ENCODE data around the gene NSG1. TPM values are rescaled to one million over a fixed set of nuclear protein-coding genes. Genes with fewer than 3 reads are reported as not detected.
"Not testable (repeated sequence)": the region's sequence is repeated elsewhere in the genome, so short reads cannot be mapped to it uniquely, and the experiment has no call there.

NSG1 gene
- polyA plus RNA-seq, 4 donors = 0.27 to 12.2 (median 8.2) TPM; not detected in 1

GRCh38 chr4:4415806-4416805 lies 29.2 kb downstream of the NSG1 start:
- DNase-seq (no peak), FAIRE-seq (no peak)
- Histone ChIP-seq H3K27me3 (ENCODE audit: control insufficient read depth in 3 of 3, insufficient read depth in 3 of 3, low read length in 3 of 3) (no peaks in the 10 kb centered on the region), H3K4me1 (ENCODE audit: control insufficient read depth in 3 of 3, insufficient read depth in 2 of 3, low read depth in 1 of 3, low read length in 2 of 3) (no peaks in the 10 kb centered on the region), H3K9me3 (ENCODE audit: control insufficient read depth in 2 of 2, insufficient read depth in 1 of 2, low read depth in 1 of 2, low read length in 1 of 2) (peaks cover 0 to 6% of the 10 kb centered on the region in 2 donors), H3K27ac (ENCODE audit: low read depth in 1 of 3, low read length in 2 of 3) (no peak overlapping the region), H3K36me3 (ENCODE audit: control insufficient read depth in 3 of 3, insufficient read depth in 2 of 3, low read depth in 1 of 3, low read length in 3 of 3) (peaks cover 11 to 44% (median 13%) of the 10 kb centered on the region in 3 donors), H3K4me3 (ENCODE audit: low read depth in 1 of 3, low read length in 3 of 3) (no peak overlapping the region)
- WGBS, 3 donors = 92 to 93% (median 93%) methylated on average over 27 of the region's 27 CpGs

GRCh38 chr4:4416981-4417380 lies 30.1 kb downstream of the NSG1 start:
- no peak for DNase-seq
- no peak overlapping the region for H3K4me3 ChIP-seq (ENCODE audit: low read depth in 1 of 3, low read length in 3 of 3)
- peaks cover 16 to 51% (median 18%) of the 10 kb centered on the region in 3 donors for H3K36me3 ChIP-seq (ENCODE audit: control insufficient read depth in 3 of 3, insufficient read depth in 2 of 3, low read depth in 1 of 3, low read length in 3 of 3)
- WGBS, 3 donors = 94 to 96% (median 95%) methylated on average over 11 of the region's 11 CpGs
- H3K27ac ChIP-seq (ENCODE audit: low read depth in 1 of 3, low read length in 2 of 3) = no peak overlapping the region
- FAIRE-seq = no peak
- no peaks in the 10 kb centered on the region for H3K27me3 ChIP-seq (ENCODE audit: control insufficient read depth in 3 of 3, insufficient read depth in 3 of 3, low read length in 3 of 3)
- H3K4me1 ChIP-seq (ENCODE audit: control insufficient read depth in 3 of 3, insufficient read depth in 2 of 3, low read depth in 1 of 3, low read length in 2 of 3) = no peaks in the 10 kb centered on the region
- H3K9me3 ChIP-seq (ENCODE audit: control insufficient read depth in 2 of 2, insufficient read depth in 1 of 2, low read depth in 1 of 2, low read length in 1 of 2) = peaks cover 0 to 6% of the 10 kb centered on the region in 2 donors

GRCh38 chr4:4417886-4418285 lies 31.0 kb downstream of the NSG1 start:
- Histone ChIP-seq H3K4me1 (ENCODE audit: control insufficient read depth in 3 of 3, insufficient read depth in 2 of 3, low read depth in 1 of 3, low read length in 2 of 3) (peaks cover 0 to under 1% (median 0%) of the 10 kb centered on the region in 3 donors), H3K36me3 (ENCODE audit: control insufficient read depth in 3 of 3, insufficient read depth in 2 of 3, low read depth in 1 of 3, low read length in 3 of 3) (peaks cover 18 to 53% (median 18%) of the 10 kb centered on the region in 3 donors), H3K4me3 (ENCODE audit: low read depth in 1 of 3, low read length in 3 of 3) (no peak overlapping the region), H3K27ac (ENCODE audit: low read depth in 1 of 3, low read length in 2 of 3) (no peak overlapping the region), H3K27me3 (ENCODE audit: control insufficient read depth in 3 of 3, insufficient read depth in 3 of 3, low read length in 3 of 3) (no peaks in the 10 kb centered on the region), H3K9me3 (ENCODE audit: control insufficient read depth in 2 of 2, insufficient read depth in 1 of 2, low read depth in 1 of 2, low read length in 1 of 2) (peaks cover 0 to 6% of the 10 kb centered on the region in 2 donors)
- WGBS, 3 donors = 67 to 88% (median 77%) methylated on average over 7 of the region's 7 CpGs
- no peak for DNase-seq
- FAIRE-seq = no peak

- no peak for FAIRE-seq
- no peaks in the 10 kb centered on the region for H3K27me3 ChIP-seq (ENCODE audit: control insufficient read depth in 3 of 3, insufficient read depth in 3 of 3, low read length in 3 of 3)
- no peak overlapping the region for H3K4me3 ChIP-seq (ENCODE audit: low read depth in 1 of 3, low read length in 3 of 3)
- H3K27ac ChIP-seq (ENCODE audit: low read depth in 1 of 3, low read length in 2 of 3) = no peak overlapping the region
- no peak for DNase-seq
- WGBS, 3 donors = 78 to 87% (median 85%) methylated on average over 19 of the region's 19 CpGs
- H3K4me1 ChIP-seq (ENCODE audit: control insufficient read depth in 3 of 3, insufficient read depth in 2 of 3, low read depth in 1 of 3, low read length in 2 of 3) = peaks cover 0 to 4% (median 0%) of the 10 kb centered on the region in 3 donors
- H3K36me3 ChIP-seq (ENCODE audit: control insufficient read depth in 3 of 3, insufficient read depth in 2 of 3, low read depth in 1 of 3, low read length in 3 of 3) = peaks cover 18 to 59% (median 18%) of the 10 kb centered on the region in 3 donors
- peaks cover 0 to 6% of the 10 kb centered on the region in 2 donors for H3K9me3 ChIP-seq (ENCODE audit: control insufficient read depth in 2 of 2, insufficient read depth in 1 of 2, low read depth in 1 of 2, low read length in 1 of 2)
These were observed 31.9 kb downstream of the NSG1 start for GRCh38 chr4:4418676-4419390.

GRCh38 chr4:4419896-4420295 lies 33.0 kb downstream of the NSG1 start:
- peaks cover 0 to 13% (median 0%) of the 10 kb centered on the region in 3 donors for H3K4me1 ChIP-seq (ENCODE audit: control insufficient read depth in 3 of 3, insufficient read depth in 2 of 3, low read depth in 1 of 3, low read length in 2 of 3)
- FAIRE-seq = no peak
- H3K9me3 ChIP-seq (ENCODE audit: control insufficient read depth in 2 of 2, insufficient read depth in 1 of 2, low read depth in 1 of 2, low read length in 1 of 2) = peaks cover 0 to 6% of the 10 kb centered on the region in 2 donors
- no peaks in the 10 kb centered on the region for H3K27me3 ChIP-seq (ENCODE audit: control insufficient read depth in 3 of 3, insufficient read depth in 3 of 3, low read length in 3 of 3)
- no peak for DNase-seq
- 94 to 96% (median 95%) methylated on average over 12 of the region's 12 CpGs for WGBS, 3 donors
- H3K27ac ChIP-seq (ENCODE audit: low read depth in 1 of 3, low read length in 2 of 3) = no peak overlapping the region
- H3K4me3 ChIP-seq (ENCODE audit: low read depth in 1 of 3, low read length in 3 of 3) = no peak overlapping the region
- peaks cover 18 to 68% (median 23%) of the 10 kb centered on the region in 3 donors for H3K36me3 ChIP-seq (ENCODE audit: control insufficient read depth in 3 of 3, insufficient read depth in 2 of 3, low read depth in 1 of 3, low read length in 3 of 3)

- no peak overlapping the region for H3K27ac ChIP-seq (ENCODE audit: low read depth in 1 of 3, low read length in 2 of 3)
- H3K4me1 ChIP-seq (ENCODE audit: control insufficient read depth in 3 of 3, insufficient read depth in 2 of 3, low read depth in 1 of 3, low read length in 2 of 3) = peaks cover 0 to 13% (median 0%) of the 10 kb centered on the region in 3 donors
- WGBS, 3 donors = 96 to 98% (median 96%) methylated on average over 12 of the region's 12 CpGs
- peaks cover 18 to 66% (median 23%) of the 10 kb centered on the region in 3 donors for H3K36me3 ChIP-seq (ENCODE audit: control insufficient read depth in 3 of 3, insufficient read depth in 2 of 3, low read depth in 1 of 3, low read length in 3 of 3)
- H3K9me3 ChIP-seq (ENCODE audit: control insufficient read depth in 2 of 2, insufficient read depth in 1 of 2, low read depth in 1 of 2, low read length in 1 of 2) = peaks cover 0 to 6% of the 10 kb centered on the region in 2 donors
- no peaks in the 10 kb centered on the region for H3K27me3 ChIP-seq (ENCODE audit: control insufficient read depth in 3 of 3, insufficient read depth in 3 of 3, low read length in 3 of 3)
- H3K4me3 ChIP-seq (ENCODE audit: low read depth in 1 of 3, low read length in 3 of 3) = no peak overlapping the region
- FAIRE-seq (no peak), DNase-seq (no peak)
These were observed 33.5 kb downstream of the NSG1 start for GRCh38 chr4:4420421-4420820.

- DNase-seq (no peak), FAIRE-seq (no peak)
- Histone ChIP-seq H3K27me3 (ENCODE audit: control insufficient read depth in 3 of 3, insufficient read depth in 3 of 3, low read length in 3 of 3) (no peaks in the 10 kb centered on the region), H3K4me3 (ENCODE audit: low read depth in 1 of 3, low read length in 3 of 3) (no peak overlapping the region), H3K36me3 (ENCODE audit: control insufficient read depth in 3 of 3, insufficient read depth in 2 of 3, low read depth in 1 of 3, low read length in 3 of 3) (peaks cover 18 to 59% (median 22%) of the 10 kb centered on the region in 3 donors), H3K27ac (ENCODE audit: low read depth in 1 of 3, low read length in 2 of 3) (no peak overlapping the region), H3K9me3 (ENCODE audit: control insufficient read depth in 2 of 2, insufficient read depth in 1 of 2, low read depth in 1 of 2, low read length in 1 of 2) (no peaks in the 10 kb centered on the region), H3K4me1 (ENCODE audit: control insufficient read depth in 3 of 3, insufficient read depth in 2 of 3, low read depth in 1 of 3, low read length in 2 of 3) (peaks cover 0 to 13% (median 0%) of the 10 kb centered on the region in 3 donors)
- WGBS, 3 donors = 97 to 98% (median 97%) methylated on average over 11 of the region's 11 CpGs
These were observed 34.5 kb downstream of the NSG1 start for GRCh38 chr4:4421356-4421755.

GRCh38 chr4:4422117-4422516 lies 35.2 kb downstream of the NSG1 start:
- H3K4me3 ChIP-seq (ENCODE audit: low read depth in 1 of 3, low read length in 3 of 3); H3K27me3 ChIP-seq (ENCODE audit: control insufficient read depth in 3 of 3, insufficient read depth in 3 of 3, low read length in 3 of 3); H3K27ac ChIP-seq (ENCODE audit: low read depth in 1 of 3, low read length in 2 of 3); H3K9me3 ChIP-seq (ENCODE audit: control insufficient read depth in 2 of 2, insufficient read depth in 1 of 2, low read depth in 1 of 2, low read length in 1 of 2); FAIRE-seq; DNase-seq: not testable (repeated sequence)
- Histone ChIP-seq H3K36me3 (ENCODE audit: control insufficient read depth in 3 of 3, insufficient read depth in 2 of 3, low read depth in 1 of 3, low read length in 3 of 3) (peaks cover 18 to 60% (median 20%) of the 10 kb centered on the region in 3 donors), H3K4me1 (ENCODE audit: control insufficient read depth in 3 of 3, insufficient read depth in 2 of 3, low read depth in 1 of 3, low read length in 2 of 3) (peaks cover 0 to 13% (median 0%) of the 10 kb centered on the region in 3 donors)
- 94 to 97% (median 97%) methylated on average over 7 of the region's 7 CpGs for WGBS, 3 donors
